Right renal cortex interstitium (tissue), 3 donors: ENCODE measurements around the gene SREBF1. TPM values are rescaled to one million over a fixed set of nuclear protein-coding genes. Genes with fewer than 3 reads are reported as not detected.
A peak's percentile ranks its signal among the peaks of the same experiment; 100 is the strongest.

Experiments used
- DNase-seq, 3 donors: peaks; one replicate each; pipeline ENCODE4 v3.0.0-alpha.2; 2013; ENCODE audit warnings: low read depth in 3 of 3, low spot score in 2 of 3
- polyA plus RNA-seq, 3 donors: library from polyadenylated mRNA; unstranded; fragments of 120-200 nt; gene quantifications; one replicate each; pipeline ENCODE4 v1.2.1, GENCODE V29; 2013; ENCODE audit not compliant: insufficient read length in 3 of 3

Gene SREBF1
- polyA plus RNA-seq, 3 donors, result 37.3 to 46.6 (median 45.5) TPM

GRCh38 chr17:17842111-17842876 is 5.5 kb upstream of the SREBF1 start:
- DNase-seq, result no peak

GRCh38 chr17:17841601-17842025 is 4.8 kb upstream of the SREBF1 start:
- no peak for DNase-seq

DNA sequence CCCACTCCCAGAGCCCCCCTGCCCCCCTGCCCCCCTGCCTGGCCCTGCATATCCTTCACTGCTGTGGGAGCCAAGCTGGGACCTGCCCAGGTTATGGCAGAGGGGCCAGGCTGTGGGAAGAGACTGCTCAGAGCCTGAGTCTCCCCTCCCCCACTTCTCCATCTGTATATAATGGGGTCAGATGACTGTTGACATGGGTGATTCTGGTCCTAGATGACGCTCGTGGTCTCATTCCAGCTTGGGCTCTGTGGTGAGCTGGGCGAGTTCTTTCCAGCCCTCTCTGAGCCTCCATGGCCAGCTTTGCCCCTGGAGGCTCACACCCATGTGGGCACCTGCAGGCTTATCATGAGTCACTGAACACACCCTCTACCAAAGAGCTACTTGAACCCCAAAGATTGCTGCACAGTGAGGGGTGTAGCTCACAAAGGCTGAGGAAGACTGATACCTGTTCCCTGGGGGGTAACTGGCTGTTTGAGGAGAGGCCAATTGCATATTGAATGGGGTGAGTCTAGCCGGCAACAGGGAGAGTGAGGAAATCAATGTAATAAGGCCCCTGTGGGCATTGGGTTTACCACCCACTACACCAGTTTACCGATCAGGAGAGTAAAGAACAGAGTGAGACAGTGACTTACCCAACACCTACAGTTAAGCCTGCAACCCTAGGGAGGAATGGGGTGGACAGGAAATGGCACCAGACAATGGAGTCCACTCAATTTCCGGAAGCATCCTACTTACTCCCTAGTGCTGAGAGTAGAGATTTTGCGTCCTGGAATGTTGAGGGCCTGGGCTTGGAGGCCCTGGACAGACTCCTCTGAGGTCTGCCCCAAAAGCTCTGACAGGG is 4.2 kb upstream of the SREBF1 start:
- no peak for DNase-seq

GRCh38 chr17:17839791-17840707 is 3.3 kb upstream of the SREBF1 start:
- DNase-seq, result no peak

DNA sequence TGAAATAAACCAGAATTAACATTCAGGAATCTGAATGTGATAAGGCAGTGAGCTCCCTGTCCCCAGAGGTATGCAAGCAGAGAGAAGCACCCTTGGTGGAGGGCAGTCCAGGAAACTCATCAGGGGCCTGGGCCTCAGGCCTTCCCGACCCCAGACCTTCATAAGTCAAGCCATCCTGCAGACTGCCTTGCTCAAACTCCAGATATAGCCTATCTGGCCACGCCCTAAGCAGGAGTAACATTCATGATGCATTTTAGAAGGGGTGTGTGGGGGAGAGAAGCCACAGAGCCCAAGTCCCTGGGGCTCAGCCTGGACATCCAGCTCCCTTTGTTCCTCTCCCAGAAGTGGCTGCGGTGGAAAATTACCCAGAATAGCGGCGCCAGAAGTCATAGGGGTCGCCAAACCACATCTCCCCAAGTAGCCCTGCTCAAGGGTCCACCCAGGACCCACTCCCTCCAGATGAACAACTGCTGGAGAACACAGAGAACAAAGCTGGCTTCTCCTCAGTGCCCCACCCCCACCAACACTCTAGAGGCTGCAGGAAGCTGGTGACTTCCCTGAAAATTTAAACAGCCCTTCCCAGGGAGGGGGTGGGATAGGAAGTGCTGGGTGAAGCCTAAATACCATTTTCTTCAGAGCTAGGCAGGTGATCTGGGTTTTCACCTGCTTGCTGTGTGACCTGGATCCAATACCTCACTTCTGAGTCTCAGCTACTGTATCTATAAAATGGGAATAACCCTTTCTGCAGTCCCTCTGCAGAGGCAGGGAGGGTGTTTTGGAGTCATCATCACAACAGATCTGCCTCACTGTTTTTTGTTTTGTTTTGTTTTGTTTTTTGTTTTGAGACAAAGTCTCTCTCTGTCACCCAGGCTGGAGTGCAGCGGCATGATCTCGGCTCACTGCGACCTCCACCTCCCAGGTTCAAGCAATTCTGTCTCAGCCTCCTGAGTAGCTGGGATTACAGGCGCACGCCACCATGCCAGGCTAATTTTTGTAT is 1.5 kb upstream of the SREBF1 start:
- no peak for DNase-seq

- DNase-seq, result no peak
These were observed 615 bp upstream of the SREBF1 start for GRCh38 chr17:17837380-17837821.

DNA sequence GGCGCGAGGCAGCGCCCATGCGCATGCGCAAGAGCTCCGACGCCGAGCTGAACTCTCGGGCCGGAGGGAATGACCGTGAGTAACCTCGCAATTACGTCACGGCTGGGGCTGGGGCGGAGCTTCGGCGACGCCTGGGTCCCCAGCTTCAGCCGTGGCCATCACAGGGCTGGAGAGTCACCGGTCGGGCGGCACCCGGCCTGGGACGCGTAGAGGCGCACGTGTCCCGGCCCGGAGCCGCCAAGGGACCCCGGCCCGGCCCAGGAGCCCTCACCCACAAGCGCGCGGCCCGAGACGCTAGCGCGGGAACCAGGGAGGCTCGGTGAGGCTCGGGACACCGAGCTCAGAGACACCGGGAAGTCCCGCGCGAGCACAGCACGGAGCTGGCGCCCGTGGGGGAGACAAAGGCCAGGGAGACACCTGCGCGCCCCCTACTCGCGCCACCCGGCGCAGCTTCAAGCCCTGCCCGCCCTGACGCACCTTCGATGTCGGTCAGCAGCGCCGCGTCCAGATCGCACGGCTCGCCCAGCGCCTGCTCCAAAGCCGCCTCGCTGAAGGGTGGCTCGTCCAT is 452 bp downstream of the SREBF1 start:
- DNase-seq, result peak; percentile 93 to 95 (median 94)

- no peak for DNase-seq
These were observed 1.2 kb downstream of the SREBF1 start for GRCh38 chr17:17835415-17836249.

- no peak for DNase-seq
These were observed 1.8 kb downstream of the SREBF1 start for GRCh38 chr17:17834974-17835373.

DNA sequence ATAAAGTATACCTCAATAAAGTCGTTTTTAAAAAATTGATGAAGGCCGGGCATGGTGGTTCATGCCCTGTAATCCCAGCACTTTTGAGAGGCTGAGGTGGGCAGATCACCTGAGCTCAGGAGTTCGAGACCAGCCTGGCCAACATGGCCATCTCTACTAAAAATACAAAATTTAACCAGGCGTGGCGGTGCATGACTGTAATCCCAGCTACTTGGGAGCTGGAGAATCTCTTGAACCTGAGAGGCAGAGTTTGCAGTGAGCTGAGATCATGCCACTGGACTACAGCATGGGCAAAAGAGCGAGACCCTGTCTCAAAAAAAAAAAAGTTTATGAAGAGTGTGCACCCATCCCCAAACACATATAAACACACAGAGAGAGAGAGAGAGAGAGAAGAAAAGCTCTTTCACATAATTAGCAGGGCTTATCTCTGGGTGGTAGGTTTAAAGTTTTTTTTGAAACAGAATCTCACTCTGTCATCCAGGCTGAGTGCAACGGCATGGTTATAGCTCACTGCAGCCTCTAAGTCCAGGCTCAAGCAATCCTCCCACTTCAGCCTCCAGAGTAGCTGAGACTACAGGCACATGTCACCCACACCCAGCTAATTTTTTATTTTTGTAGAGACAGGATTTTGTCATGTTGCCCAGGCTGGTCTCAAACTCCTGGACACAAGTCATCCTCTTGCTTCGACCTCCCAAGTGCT is 3.0 kb downstream of the SREBF1 start:
- DNase-seq, result no peak

- no peak for DNase-seq
These were observed 4.8 kb downstream of the SREBF1 start for GRCh38 chr17:17832032-17832363.

DNA sequence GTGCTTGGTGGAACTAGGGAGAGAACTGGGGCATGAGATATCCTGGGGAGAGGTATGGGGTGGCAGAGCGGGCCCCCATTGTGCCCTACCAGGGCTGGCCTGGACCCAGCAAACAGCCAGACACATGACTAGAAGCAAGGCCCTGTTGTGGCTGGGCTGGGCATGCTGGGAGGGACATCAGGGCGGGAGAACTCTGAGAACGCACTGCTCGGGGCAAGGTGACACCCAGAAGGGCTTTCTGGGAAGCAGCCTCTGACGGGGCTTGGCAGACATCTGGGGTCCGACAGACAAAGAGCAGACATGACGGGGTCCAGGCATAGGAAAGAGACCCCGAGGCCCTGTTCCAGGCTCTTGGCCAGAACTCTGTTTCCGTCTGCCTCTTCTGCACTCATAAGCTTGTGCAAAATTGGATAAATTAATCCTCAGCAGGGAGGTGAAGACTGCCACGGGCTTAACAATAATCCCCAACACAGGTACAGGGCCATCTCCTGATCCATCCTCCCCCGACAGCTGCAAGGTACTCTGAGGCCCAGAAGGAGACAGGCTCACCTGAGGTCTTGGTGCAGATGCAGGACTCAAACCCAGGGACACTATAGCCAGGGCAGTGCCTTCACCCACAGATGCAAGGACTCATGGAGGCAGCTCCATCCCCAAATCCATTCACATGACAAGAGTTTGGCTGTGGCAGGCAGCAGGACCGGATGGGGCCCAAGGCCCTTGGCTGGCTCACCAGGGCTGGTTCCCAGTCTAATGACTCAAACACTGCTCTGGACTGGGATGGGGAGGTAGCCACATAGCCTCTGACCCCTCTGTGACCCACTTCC is 5.4 kb downstream of the SREBF1 start:
- DNase-seq, result no peak

DNA sequence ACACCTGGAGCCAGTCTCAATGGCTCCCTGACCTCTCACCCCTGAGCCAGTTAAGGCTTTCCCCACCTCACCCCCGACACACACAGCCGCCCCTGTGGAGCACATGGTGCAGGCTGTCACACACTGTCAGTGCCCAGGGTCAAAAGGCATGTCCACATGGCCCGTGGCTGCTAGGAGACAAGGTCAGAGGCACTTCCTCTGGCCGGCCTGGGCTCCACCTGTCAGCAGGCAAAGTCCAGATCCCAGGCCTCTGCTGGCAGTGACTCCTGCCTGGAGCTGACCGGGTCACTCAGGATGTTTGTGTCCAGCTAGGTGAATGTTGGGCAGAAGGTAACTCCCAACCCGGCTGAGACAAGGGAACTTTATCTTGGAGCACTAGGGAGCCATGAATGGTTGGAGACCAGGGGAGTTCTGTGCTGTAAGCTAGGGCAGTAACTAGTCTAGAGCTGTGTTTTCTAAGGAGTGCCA is 6.0 kb downstream of the SREBF1 start:
- DNase-seq, result no peak

DNA sequence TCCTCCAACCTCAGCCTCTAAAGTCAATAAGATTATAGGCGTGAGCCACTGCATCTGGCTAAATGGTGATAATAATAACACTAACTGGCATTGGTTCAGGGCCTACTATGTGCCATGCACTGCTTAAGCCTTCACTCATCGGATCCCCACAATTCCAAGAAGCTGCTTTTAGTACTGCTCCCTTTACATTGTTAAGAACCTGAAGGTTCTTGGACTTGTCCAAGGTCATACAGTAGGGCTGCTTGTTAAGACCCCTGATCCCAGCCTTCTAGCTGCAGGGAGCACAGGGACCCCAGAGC is 6.6 kb downstream of the SREBF1 start:
- DNase-seq, result no peak

- DNase-seq, result no peak
These were observed 8.8 kb downstream of the SREBF1 start for GRCh38 chr17:17827826-17828621.
